Astrocyte of the spinal cord (primary cell): ENCODE measurements around the gene ATG4D.
A peak's percentile ranks its signal among the peaks of the same experiment; 100 is the strongest.

Experiments
- DNase-seq: peaks from one replicate; pipeline ENCODE4 v3.0.0; 2011; ENCODE audit warnings: low read depth, low spot score
- H3K4me3 ChIP-seq: 2 replicates; pipeline ENCODE4 v1.5.1; 2011; ENCODE audit warnings: low read depth, mild to moderate bottlenecking, low read length, moderate library complexity
- in situ Hi-C: cut with HindIII; loops from 2 replicates; pipeline ENCODE4 v1.10.0; 2017; ENCODE audit warnings: low sequenced_read_pairs
- TF ChIP-seq, protein P1 (sequence below): IDR thresholded peaks from 2 replicates; pipeline ENCODE4 v1.5.1; 2012; ENCODE audit warnings: low read depth, mild to moderate bottlenecking, low read length, inconsistent platforms

ATG4D gene

DNA sequence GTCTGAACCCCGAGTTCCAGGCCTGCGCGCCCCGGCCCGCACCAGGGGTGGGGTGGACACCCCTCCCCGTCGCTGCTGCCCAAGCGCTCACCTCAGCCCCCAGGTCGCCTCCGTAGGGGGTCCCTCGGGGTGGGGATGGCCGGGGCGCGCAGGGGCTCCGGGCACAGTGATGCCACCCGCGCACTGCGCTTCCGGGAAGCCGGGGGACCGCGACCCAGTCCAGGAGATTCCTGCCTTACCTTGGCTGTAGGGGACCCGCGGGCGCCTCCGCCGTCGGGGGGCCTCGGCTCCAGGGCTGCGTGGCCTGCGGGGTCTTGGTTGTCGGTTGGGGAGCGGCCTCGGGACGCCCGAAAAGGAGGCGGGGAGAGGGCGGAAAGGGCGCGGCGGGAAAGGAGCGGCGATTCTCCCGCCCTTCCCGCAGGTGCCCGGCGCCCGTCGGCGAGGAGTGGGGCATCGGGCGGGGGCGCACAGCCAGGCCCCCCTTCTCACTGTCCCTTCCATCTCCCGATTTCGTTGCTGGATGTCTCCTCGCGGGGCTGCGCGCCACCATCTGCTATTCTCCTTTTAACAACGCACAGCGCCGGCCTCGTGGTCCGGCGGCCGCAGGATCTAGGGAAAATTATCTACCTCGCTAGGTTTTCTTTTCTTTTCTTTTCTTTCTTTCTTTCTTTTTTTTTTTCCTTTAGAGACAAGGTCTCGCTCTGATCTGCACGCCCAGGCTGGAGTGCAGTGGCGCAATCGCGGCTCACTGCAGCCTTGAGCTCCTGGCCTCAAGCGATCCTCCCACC, 40.5 kb upstream of the ATG4D start, which contains the start of gene KEAP1:
TSS of gene KEAP1 (minus strand) at position 355 of the 788 bp plus-strand sequence. CDS start 3,323 bp downstream, outside the sequence.
- in situ Hi-C loops = no loop called here

DNA sequence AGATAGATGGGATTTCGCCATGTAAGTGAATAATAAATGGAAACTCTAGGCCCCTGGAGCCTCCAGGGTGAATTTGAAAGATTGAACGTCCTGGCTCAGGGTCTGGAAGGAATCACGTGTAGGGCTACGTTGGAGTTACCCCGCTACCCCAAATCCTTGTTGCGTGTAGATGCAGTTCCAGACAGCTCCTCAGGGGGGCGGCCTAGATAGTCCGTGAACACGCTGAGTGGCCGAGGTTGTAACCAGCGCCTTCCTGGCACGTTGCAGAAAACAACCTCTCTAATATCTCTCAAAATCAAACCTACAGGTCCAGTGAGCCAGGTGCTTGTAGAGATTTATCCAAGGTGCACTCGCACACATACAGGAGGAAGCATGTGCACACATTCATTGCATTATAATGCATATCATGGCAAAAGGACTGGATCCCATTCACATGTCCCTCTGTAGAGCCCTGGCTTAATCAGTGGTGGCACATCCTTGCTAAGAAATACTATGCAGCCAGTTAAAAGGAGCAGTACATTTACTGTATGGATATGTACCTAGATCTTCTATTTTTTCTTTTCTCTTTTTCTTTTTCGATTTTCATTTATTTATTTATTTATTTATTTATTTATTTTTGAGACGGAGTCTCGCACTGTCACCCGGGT, 38.0 kb upstream of the ATG4D start:
- H3K4me3 ChIP-seq = no peak overlapping the region
- peak; percentile 55 for DNase-seq
- in situ Hi-C loops = no loop called here
- TF ChIP-seq, protein P1, sequence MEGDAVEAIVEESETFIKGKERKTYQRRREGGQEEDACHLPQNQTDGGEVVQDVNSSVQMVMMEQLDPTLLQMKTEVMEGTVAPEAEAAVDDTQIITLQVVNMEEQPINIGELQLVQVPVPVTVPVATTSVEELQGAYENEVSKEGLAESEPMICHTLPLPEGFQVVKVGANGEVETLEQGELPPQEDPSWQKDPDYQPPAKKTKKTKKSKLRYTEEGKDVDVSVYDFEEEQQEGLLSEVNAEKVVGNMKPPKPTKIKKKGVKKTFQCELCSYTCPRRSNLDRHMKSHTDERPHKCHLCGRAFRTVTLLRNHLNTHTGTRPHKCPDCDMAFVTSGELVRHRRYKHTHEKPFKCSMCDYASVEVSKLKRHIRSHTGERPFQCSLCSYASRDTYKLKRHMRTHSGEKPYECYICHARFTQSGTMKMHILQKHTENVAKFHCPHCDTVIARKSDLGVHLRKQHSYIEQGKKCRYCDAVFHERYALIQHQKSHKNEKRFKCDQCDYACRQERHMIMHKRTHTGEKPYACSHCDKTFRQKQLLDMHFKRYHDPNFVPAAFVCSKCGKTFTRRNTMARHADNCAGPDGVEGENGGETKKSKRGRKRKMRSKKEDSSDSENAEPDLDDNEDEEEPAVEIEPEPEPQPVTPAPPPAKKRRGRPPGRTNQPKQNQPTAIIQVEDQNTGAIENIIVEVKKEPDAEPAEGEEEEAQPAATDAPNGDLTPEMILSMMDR = peak; percentile 85

More for the DNA sequence above, 40.5 kb upstream of the ATG4D start, which contains the start of gene KEAP1:
- peak within 1 kb of the TSS; percentile 80 for H3K4me3 ChIP-seq
- TF ChIP-seq, protein P1 = no peak
- DNase-seq = peak; percentile 35

DNA sequence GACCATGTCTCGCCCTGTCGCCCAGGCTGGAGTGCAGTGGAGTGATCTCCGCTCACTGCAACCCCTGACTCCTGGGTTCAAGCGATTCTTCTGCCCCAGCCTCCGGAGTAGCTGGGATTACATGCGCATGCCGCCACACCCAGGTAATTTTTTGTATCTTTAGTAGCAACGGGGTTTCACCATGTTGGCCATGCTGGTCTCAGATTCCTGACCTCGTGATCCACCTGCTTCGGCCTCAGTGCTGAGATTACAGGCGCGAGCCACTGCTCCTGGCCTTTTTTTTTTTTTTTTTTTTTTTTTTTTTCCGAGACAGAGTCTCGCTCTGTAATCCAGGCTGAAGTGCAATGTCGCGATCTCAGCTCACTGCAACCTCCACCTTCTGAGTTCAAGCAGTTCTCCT, 35.7 kb upstream of the ATG4D start:
- no peak for DNase-seq
- TF ChIP-seq, protein P1 = no peak

DNA sequence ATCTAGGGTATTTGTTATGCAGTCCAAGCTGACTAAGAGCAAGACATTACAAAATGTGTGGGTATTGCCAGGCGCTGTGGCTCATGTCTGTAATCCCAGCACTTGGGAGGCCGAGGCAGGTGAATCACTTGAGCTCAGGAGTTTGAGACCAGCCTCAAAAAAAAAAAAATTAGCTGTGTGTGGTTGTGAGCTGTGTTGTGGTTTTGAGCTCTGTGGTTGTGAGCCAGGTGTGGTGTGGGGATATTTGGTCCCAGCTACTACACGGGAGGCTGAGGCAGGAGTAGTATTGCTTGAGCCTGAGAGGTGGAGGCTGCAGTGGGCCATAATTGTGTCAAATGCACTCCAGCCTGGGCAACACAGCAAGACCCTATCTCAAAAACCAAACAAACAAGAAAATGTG, 35.0 kb upstream of the ATG4D start:
- peak; percentile 19 for DNase-seq
- no peak overlapping the region for H3K4me3 ChIP-seq
- TF ChIP-seq, protein P1 = no peak
- in situ Hi-C loops = no loop called here

More for the DNA sequence above, 35.7 kb upstream of the ATG4D start:
- in situ Hi-C loops = no loop called here
- H3K4me3 ChIP-seq = no peak overlapping the region

DNA sequence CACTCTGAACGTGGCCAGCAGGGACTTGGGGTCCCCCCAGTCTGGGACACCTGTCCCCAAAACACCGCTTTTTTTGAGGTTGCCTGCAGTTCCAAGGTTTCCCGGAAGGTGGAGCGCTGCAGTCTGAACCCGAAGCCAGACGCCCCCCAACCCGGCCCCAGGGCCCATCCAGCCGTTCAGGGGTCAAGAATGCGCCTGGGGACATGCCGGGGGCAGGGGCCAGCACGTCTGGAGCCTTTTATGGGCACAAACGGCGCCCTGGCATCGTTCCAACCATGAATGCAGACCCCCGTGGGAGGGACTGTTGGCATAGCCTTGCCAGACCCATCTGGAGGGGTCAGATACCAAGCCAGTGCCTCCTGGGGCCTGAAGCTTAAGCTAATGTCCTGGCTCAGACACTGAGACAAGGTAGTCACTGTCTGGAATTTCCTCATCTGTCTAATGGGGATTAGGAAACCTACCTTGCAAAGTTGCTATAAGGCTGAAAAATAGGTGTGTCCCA, 33.4 kb upstream of the ATG4D start:
- H3K4me3 ChIP-seq = no peak overlapping the region
- DNase-seq = no peak
- in situ Hi-C loops = no loop called here
- TF ChIP-seq, protein P1 = peak; percentile 78

DNA sequence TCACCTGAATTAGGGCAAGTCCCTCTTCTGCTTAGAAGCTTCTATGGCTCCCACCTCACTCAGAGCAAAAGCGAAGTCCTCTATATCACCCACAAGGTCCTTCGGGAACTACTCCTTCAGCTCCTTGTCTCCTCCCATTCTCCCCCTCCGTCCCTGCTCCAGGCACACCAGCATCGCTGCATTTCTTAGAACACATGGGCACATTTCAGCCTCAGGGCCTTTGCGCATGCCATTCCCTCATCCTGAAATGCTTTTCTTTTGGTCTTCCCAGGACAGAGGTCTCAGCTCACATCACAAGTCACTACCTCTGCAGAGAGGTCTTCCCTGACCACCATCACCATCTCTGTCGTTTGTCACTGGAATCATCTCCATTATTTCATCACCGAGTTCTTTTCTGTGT, 30.5 kb upstream of the ATG4D start:
- TF ChIP-seq, protein P1 = no peak
- in situ Hi-C loops = no loop called here
- DNase-seq = no peak
- no peak overlapping the region for H3K4me3 ChIP-seq
